Hematopoietic multipotent progenitor cell treated with erythropoietin and hydrocortisone succinate and interleukin-3 and kit ligand, for 8 days (in vitro differentiated cells): ENCODE results near the gene PGGHG.
"Not testable (repeated sequence)": the region's sequence is repeated elsewhere in the genome, so short reads cannot be mapped to it uniquely, and the experiment has no call there.

Source experiments
- DNase-seq: peaks from one replicate; pipeline ENCODE4 v3.0.0-alpha.2; 2015

PGGHG gene

DNA sequence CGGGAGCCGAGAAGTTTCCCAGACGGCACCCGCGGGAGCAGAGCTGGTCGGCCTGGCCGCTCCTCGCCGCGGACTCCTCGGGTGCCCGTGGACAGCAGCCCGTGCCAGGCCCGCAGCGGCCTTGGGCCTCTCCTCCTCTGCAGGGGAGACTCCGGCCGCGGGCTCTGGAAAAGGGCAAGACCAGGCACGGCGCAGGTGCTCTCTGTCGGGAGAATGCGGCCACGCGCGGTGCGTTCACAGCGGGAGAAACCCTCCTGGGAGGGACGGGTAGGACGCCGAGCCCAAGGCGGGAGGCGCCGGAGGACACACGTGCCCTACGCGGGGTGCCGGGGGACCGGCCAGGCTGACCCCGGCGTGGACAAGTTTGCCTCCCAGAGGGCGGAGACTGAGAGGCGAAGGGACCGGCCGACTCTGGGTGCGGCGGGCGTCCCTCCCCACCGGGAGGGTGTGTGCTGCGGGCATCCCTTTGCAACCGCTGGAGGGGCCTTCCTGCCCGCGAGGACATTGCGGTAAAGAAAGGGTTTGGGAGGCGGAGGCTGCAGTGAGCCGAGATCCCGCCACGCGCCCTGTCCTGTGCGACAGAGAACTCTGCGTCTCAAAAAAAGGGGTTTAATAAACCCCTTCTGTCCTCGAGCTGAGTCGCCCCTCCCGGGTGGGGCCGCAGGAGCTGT is 27.2 kb downstream of the PGGHG start:
- no peak for DNase-seq

DNA sequence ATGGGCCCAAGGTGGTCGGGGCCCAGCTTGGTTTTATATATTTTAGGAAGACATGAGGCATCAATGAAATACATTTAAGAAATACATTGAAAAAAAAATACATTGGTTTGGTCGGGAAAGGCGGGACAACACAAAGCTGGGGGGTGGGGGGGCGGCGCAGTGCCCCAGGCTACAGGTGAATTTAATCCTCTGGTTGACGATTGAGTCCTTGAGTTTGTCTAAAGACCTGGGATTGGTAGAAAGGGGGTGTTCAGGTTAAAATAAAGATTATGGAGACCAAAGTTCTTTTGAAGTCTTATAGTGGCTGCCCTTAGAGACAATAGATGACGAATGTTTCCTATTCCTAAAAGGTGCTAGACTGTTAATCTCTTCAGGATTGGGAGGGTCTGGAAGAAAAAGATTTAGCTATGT is 28.0 kb downstream of the PGGHG start:
- DNase-seq = no peak

DNA sequence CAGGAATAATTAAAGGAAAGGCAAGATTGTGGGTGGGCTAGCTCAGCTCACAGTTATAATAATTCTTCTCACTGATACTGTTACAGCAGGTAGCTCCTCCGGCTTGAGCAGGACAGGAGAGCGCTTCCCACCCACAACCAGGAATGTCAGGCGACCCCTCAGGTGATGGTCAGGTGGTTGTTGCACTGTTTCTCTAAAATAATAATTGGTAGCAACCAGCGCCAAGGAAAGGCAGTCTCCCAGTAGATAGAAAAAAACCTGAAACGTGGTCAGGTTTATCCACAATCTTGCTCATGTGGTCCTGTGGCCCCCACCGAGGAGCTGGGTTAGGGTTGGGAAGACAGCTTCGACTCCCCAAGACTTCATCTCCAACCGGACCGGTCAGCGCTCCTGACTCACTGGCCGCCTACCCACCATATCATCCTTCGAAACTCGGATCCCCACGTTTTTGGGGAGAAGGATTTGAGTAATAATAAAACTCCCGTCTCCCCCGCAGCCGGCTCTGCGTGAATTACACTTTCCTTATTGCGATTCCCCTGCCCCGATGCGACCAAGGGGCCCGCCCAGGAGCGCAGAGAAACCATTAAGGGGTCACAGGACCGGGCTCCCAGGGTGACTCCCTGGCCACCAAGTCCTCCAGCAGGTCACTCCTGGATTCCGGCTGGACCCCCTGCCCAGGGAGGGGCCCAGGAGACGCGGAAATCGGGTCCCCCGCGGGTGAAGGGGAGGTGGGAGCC is 28.9 kb downstream of the PGGHG start:
- not testable (repeated sequence) for DNase-seq

DNA sequence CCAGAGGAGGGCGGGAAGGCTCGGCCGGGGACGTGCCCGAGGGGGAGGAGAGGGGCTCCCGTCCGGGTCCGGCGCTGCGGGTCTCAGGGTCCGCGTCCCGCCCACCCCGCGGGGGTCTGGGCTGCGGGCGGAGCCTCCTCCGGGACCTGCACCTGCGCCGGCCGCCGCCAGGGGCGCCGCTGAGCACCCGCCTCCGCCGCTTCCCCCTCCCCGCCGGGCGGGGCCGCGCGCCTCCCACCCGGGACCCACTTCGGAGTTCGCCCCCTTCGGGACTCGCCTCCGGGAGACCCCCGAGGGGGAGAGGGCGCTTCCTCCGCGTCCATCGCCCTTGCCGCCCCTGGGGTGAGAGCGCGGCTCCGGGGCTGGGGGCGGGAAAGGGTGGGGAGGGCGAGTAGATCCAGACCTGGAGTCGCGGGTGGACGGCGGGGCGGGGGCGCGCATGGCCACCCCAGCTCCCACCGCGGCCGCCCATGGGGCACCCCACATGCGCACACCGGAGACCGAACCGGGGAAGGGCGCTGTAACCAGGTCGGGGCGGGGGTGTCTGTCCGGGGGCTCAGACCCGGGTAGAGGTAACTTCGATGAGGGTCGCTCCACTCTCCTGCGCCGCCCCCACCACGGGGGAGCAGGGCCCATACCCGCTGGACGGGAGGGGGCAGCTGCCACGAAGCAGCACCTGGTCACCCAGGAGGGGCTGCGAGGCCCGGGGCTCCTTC is 29.6 kb downstream of the PGGHG start:
- not testable (repeated sequence) for DNase-seq

DNA sequence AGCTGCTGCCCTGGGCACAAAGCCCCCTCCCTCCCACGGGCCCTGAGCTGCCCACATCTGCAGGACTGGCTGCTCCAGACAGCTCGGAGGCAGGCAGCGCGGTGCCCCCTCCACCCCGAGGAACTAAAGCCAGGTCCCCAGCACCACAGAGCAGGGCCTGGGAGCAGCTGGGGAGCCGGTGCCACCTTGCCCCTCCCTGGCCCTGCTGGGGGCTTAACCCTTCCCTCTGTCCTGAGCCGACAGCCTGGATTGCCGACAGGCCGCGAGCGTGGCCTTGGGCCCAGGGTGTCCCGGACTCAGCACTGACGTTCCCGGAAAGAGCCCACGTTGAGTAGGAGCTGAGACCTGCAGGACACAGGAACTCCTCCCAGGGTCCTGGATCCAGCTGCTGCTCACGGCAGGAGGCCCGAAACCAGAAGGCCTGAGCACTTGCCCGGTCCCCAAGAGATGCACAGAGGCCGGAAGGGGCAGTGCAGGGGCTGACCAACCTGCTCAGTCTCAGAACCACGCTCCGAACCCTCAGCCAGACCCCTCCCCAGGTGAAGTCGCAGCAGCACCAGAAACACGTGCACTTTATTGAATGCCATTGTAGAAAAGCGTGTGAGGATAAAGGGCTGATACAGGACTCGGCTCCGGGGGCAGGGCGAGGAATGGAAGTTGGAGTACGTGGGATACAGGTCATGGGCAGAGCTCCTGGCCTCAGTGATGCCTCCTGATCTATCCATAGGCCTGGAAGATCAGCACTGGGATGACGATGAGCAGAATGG is 30.4 kb downstream of the PGGHG start:
- not testable (repeated sequence) for DNase-seq

DNA sequence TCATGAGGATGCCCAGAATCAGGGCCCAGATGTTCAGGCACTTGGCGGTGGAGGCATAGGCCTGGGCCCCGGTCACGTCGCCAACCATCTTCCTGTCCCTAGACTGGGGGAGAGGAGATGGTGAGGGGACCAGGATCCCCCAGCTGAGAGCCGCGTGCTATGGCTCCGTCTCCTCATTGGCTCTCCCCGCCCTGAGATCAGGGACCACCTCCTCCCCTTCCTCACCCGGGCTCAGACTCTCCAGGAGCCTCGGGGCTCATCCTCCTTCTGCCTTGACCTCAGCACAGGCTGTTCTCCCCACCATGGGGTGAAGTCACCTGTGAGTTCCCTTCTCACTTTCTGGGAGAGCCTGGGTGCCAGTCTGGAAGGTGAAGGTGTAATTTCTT is 31.0 kb downstream of the PGGHG start:
- not testable (repeated sequence) for DNase-seq

DNA sequence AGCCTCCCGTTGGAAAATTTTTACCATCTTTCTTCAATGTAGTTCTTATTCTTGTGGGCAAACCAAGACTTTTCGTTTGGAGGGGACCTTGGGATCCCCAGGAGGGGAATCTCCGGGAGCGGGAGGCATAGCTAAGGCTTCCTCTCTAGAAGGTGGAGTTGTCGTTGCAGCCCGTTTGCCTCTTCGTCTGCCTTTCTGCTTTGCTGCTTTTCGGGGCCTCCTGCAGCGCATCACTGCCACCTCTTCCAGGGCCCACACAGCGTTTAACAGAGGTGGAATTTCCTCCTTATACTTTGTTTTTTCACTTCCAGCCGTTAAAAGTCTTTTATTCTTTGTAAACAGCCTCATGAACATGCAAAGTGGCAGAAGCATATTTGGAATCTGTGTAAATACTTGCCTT is 35.2 kb downstream of the PGGHG start:
- DNase-seq = no peak

DNA sequence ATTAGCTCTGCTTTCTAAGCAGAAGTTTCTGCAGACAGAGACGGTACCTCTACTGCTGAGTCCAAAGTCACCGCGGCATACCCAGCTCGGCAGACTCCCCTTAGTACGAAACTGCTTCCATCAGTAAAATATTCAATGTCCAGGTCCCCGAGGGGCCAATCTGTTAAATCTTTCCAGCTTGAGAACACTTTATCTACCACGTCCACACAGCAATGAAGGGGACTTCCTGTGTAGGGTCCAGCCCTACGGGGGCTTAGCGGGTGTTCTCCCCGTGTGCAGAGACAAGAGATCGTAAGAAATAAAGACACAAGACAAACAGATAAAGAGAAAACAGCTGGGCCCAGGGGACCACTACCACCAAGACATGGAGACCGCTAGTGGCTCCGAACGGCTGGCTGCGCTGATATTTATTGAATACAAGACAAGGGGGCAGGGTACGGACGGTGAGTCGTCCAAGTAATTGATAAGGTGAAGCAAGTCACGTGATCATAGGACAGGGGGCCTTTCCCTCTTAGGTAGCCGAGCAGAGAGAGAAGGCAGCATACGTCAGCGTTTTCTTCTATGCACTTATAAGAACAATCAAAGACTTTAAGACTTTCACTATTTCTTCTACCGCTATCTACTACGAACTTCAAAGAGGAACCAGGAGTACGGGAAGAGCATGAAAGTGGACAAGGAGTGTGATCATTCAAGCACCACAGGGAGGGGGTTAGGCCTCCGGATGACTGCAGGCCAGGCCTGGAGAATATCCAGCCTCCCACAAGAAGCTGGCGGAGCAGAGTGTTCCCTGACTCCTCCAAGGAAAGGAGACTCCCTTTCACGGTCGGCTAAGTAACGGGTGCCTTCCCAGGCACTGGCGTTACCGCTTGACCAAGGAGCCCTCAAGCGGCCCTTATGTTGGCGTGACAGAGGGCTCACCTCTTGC is 35.9 kb downstream of the PGGHG start:
- DNase-seq = not testable (repeated sequence)

DNA sequence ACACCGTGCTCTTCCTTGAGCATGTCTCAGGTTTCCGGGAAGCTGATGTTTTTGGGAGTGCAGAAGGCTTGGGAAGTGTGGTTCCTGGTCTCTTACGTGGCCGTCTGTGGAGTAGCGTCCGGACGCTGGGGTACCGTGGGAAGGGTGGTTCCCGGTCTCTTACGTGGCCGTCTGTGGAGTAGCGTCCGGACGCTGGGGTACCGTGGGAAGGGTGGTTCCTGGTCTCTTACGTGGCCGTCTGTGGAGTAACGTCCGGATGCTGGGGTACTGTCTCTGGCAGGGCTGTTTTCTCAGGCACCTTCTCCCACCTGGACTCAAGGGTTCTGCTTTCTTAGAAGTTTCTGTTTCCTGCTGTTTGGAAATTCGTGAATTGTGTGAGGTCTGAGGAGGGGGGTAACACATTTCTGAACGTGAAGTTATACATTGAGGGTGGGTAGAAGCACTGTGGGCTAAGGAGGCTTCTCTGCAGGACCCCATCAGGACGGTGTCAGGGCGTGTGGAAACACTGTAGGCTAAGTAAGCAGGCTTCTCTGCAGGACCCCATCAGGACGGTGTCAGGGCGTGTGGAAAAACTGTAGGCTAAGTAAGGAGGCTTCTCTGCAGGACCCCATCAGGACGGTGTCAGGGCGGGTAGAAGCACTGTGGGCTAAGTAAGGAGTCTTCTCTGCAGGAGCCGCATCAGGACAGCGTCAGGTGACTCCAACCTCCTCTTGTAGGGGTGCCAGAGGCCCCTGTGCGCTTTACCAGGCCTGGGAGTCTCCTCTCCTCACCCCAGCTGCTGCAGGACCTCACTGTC is 37.1 kb downstream of the PGGHG start:
- DNase-seq = no peak

DNA sequence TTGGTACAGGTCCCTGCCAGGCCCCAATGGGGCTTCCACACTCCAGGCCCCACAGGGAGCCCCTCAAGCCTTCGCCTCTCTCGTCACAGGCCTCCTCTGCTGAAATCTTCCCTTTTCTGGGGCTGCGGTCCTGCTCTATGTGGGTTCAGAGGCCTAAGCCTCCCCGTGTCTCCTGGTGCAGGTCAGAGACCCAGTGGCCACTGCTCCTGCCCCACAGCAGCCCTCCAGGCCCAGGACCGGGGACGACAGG is 37.6 kb downstream of the PGGHG start:
- no peak for DNase-seq

DNA sequence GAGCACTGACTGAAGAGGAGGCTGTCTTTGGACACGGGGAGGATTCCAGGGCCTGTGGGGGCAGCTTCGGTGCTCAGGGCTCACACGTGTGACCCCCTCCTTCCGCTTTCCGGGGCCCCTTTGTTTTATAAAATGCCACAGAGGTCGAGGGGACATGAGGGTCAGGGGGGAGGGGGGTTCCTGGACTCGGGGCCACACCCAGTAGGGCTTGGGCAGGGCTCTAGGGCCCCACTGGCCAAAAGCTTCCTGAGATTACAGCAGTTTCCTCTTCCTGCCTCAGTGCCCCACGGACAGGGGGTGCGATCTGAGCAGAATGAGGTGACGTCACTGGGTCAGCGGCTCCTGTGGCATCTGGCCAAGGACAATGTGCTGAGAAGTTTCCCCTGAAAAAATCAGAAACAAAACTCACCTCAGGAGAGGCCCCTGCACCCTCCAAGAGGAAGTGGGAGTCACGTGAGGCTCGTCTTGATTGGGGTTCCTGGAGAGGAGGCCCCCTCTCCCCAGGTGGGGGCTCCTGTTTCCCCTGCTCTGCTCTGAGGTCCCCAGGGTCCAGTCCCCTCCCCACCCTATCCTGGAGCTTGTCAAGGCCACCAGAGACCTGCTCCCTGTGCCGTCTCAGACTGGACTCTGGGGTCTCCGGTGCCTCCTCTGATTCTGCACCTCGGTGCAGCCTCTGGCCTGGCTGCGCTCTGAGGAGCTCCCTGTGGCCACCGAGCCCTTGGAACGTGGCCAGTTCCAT is 38.1 kb downstream of the PGGHG start:
- DNase-seq = peak; percentile 54

DNA sequence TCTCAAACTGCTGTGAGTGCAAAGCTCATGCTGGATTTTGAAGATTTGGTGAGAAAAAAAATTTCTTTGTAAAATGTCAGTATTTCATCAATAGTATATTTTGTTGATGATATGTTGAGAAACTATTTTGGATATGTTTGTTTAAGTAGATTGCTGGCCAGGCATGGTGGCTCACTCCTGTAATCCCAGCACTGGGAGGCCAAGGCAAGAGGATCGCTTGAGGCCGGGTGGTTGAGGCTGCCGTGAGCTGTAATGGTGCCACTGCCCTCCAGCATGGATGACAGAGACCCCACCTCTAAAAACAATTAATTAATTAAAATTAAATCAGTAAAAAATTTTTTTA is 38.6 kb downstream of the PGGHG start:
- no peak for DNase-seq

DNA sequence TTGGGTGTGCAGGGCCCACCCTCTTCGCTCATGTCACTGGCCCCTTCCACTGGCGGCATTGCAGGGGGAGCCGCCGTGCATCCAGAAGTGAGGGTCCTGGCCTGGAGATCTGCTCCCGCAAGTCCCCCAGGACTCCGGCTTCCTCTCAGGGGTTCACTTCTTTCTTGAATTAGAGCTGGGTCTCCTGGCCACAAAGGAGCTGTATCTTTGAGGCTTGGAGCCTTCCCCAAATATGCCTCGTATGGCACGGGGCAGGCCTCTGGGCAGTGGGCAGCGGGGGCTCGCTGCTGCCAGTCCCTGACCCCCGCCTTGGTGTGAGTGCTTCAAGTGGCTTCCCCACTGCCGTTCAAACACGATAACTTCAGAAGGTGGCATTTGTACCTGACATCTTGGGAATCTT is 39.1 kb downstream of the PGGHG start:
- no peak for DNase-seq

DNA sequence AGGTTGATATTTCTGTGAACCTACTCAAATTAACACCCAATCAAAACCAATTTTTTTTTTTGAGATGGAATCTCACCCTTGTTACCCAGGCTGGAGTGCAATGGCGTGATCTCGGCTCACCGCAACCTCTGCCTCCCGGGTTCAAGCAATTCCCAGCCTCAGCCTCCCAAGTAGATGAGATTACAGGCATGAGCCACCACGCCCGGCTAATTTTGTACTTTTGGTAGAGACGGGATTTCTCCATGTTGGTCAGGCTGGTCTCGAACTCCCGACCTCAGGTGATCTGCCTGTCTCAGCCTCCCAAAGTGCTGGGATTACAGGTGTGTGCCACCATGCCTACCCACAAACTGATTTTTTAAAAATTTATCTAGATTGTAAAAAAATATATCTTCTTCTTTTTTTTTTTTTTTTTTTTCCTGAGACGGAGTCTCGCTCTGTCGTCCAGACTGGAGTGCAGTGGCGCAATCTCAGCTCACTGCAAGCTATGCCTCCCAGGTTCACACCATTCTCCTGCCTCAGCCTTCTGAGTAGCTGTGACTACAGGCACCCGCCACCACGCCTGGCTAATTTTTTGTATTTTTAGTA is 39.7 kb downstream of the PGGHG start:
- DNase-seq = not testable (repeated sequence)

DNA sequence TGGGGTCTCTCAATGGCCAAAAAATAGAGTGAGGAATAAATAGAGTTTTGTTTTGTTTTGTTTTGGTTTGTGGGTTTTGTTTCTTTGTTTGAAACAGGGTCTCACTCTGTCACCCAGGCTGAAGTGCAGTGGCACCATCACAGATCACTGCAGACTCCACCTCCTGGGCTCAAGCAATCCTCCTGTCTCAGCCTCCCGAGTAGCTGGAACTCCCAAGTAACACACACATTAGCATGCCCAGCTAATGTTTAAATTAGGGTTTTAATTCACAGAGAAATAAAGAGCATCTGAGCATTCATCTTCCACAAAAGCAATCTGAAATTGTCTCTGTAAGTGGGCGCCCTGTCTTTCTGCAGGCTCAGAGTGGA is 40.9 kb downstream of the PGGHG start:
- no peak for DNase-seq

DNA sequence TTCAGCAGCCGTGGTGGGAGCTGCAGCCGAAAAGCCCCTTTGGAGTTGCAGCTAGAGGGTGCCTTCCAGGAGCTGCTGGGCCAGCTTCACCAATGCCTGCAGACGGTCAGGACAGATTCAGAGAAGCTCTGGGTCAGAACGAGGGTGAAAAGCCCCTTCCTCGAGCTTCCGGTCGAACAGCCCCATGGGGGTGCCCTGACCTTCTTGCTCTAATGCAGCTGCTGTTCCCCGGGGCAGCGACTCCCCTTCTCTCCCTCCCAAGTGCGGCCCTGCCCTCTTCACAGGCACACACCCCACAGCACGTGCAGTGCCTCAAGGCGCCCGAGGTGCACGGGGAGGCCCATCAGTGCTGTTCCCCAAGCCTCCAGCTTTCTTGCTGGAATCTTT is 41.4 kb downstream of the PGGHG start:
- DNase-seq = no peak

DNA sequence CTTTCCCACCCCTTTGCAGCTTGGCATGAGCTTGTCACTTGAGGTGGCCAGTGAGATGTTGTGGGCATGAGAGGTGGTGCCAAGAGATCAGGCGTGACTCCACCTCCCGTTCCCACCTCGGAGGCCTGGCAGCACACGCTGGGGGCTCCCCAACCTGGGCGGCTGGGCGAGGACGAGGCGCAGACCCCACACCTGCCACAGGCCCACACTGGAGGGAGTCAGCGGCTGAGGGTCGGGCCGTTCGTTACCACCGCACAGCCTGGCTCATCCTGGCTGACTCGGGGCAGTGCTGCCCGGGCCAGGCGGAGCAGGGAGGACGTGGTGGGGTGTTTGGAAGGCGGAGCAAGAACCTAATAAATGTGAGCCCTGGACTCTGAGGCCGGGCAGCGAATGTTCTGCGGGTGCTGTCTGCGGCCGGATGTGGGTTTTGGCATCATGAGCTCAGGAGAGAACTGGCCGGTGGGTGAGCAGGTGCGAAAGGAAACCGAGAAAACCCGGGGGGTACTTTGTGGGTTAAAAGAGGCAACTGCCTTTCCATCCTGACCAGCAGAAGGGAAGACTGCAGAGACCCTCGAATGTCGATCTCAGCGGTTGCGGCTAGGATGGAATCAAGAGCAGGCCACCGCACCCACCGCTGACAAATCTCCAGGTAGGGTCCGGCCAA is 41.9 kb downstream of the PGGHG start:
- DNase-seq = no peak

DNA sequence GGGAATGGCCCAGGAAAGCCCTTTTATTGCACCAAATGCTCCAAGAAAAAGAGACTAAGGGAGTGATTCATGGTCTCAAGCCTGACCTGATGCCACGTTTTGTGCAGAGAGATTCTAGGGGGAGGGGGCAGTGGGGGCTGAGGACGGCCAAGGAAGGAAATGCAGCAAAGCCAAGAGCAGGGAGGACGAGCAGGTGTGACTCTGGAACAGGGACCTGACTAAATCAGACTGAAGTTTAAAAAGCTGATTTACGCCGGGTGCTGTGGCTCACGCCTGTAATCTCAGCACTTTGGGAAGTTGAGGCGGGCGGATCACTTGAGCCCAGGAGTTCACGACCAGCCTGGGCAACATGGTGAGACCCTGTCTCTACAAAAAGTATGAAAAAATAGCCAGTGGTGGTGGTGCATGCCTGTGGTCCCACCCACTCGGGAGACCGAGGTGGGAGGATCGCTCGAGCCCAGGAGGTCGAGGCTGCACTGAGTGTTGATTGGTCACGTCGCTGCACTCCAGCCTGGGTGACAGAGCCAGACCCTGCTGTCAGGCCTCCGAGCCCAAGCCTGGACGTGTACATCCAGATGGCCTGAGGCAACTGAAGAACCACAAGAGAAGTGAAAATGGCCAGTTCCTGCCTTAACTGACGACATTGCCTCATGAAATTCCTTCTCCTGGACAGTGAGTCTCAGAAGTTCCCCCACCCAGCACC is 42.6 kb downstream of the PGGHG start:
- no peak for DNase-seq
